ENCODE data around the gene MAGOHB. TPM values are rescaled to one million over a fixed set of nuclear protein-coding genes. Genes with fewer than 3 reads are reported as not detected.
A peak's percentile ranks its signal among the peaks of the same experiment; 100 is the strongest.

The MAGOHB gene
- total and polyA plus RNA-seq, 10 of the 15 experiments (the other 5 are each of a cell fraction or from before 2014, with no cell fraction given), result 30.6 to 217 (median 55.2) TPM

GRCh38 chr12:10554228-10554755, 59.1 kb downstream of the MAGOHB start:
- H3K4me1 ChIP-seq (ENCODE audit: control insufficient read depth, insufficient read depth, low read length), result peaks cover 6% of the 10 kb centered on the region

More at GRCh38 chr12:10554228-10554755, 59.1 kb downstream of the MAGOHB start:
- BruUV-seq (replicated peaks), result no TSS peak
- 53% methylated on average over 5 of the region's 6 CpGs for WGBS (ENCODE audit: insufficient coverage, insufficient replicate concordance, low lambda C conversion rate, missing lambda C conversion rate)
- H3K36me3 ChIP-seq (ENCODE audit: control insufficient read depth in 2 of 2, insufficient read depth in 2 of 2, low read length in 1 of 2), result no peaks in the 10 kb centered on the region
- no peak overlapping the region for H3K4me3 ChIP-seq
- H3K79me2 ChIP-seq (ENCODE audit: control insufficient read depth, insufficient read depth, low read length), result no peaks in the 10 kb centered on the region; the same call in 1 of the 2 replicates
- no peaks in the 10 kb centered on the region for H4K20me1 ChIP-seq (ENCODE audit: control insufficient read depth, insufficient read depth)
- ChIA-PET CTCF (no interaction called here), SMC1A (ENCODE audit: uncharacterized antibody, unreplicated experiment) (interaction anchor here (0.7 to 1.5 kb wide), 4 partner anchors 8 to 189 kb away, joined by 3 to 5 read pairs (median 3); no protein-coding TSS in a partner anchor), POLR2A (no interaction called here), RAD21 (ENCODE audit: unreplicated experiment) (no interaction called here)
- TF ChIP-seq ZBED1 (IDR thresholded peaks at IDR 0.05; ENCODE audit: borderline replicate concordance) (peak; percentile 41; the same call in 1 of the 2 replicates), MXI1 (IDR thresholded peaks at IDR 0.05; ENCODE audit: low read depth, low read length) (no peak), RUNX3 (IDR thresholded peaks at IDR 0.05; ENCODE audit: low read length) (peak; percentile 57; the same call in 1 of the 2 replicates), EED (IDR thresholded peaks at IDR 0.05; ENCODE audit: low read depth) (no peak), POU2F2 (IDR thresholded peaks at IDR 0.05; ENCODE audit: borderline replicate concordance, low read depth, low read length) (no peak), NFIC (IDR thresholded peaks at IDR 0.05; ENCODE audit: low read depth, low read length) (peak; percentile 33), ZNF274 (IDR thresholded peaks at IDR 0.05; ENCODE audit: insufficient read depth, insufficient read length) (no peak), POLR2AphosphoS5 (IDR thresholded peaks at IDR 0.05; ENCODE audit: low read length) (0 out of 2 replicates have a peak, but pooled peaks have one; percentile 43), CREB1 (IDR thresholded peaks at IDR 0.05; ENCODE audit: low read depth) (no peak), KAT2A (conservative IDR thresholded peaks at IDR 0.05; ENCODE audit: control insufficient read depth, low read depth, low read length) (no peak), SMAD1 (IDR thresholded peaks at IDR 0.05; ENCODE audit: low read depth, partially characterized antibody) (no peak), CBFB (IDR thresholded peaks at IDR 0.05; ENCODE audit: low read depth) (0 out of 2 replicates have a peak, but pooled peaks have one; percentile 28), REST (IDR thresholded peaks at IDR 0.05; ENCODE audit: low read depth, low read length) (no peak), ZNF24 (IDR thresholded peaks at IDR 0.05) (no peak)
- no peak for FAIRE-seq
- no peak overlapping the region; the same call in 1 of the 2 replicates for H3K9ac ChIP-seq (ENCODE audit: control insufficient read depth, insufficient read depth, low read length)
- H2AFZ ChIP-seq (ENCODE audit: control insufficient read depth, low read depth, low read length), result peak overlapping the region; percentile 33
- no peaks in the 10 kb centered on the region for H3K27me3 ChIP-seq (replicated peaks in 1 of 2; ENCODE audit: control insufficient read depth in 2 of 2, insufficient read depth in 2 of 2, low read length in 1 of 2)
- H3K9me3 ChIP-seq (replicated peaks; ENCODE audit: control insufficient read depth, insufficient read depth, low read length), result peaks cover 18% of the 10 kb centered on the region
- ATAC-seq, result no peak
- in situ Hi-C loops (cut with MboI) (no loop called here), intact Hi-C loops (cut with micrococcal nuclease; ENCODE audit: unreplicated experiment) (no loop called here)
- H3K4me2 ChIP-seq (ENCODE audit: control insufficient read depth, insufficient read depth), result no peak overlapping the region
- peak overlapping the region; percentile 55 for H3K27ac ChIP-seq (ENCODE audit: control insufficient read depth, insufficient read depth)
- DNase-seq (ENCODE audit: low read depth, low spot score), result no peak

Other genes starting within 250 kb of the MAGOHB start
Only the 7 nearest of the 13 such genes appear.
- 0.60 TPM in 1 of 2 replicates, not detected in the other for gene KLRC3, start 193.0 kb downstream of the MAGOHB start, total RNA-seq (2014; rRNA removed)
- 0.22 TPM in 1 of 2 replicates, not detected in the other for gene KLRC3, start 193.0 kb downstream of the MAGOHB start, total RNA-seq (2014; rRNA removed; fragmentation: Illumina TruSeq; extraction: Trizol)
- gene KLRC3, start 193.0 kb downstream of the MAGOHB start, total RNA-seq (2021), result not detected in 2 replicates
- not detected in 2 replicates for gene KLRC3, start 193.0 kb downstream of the MAGOHB start, polyA plus RNA-seq (2011; rRNA removed)
- gene KLRC3, start 193.0 kb downstream of the MAGOHB start, polyA plus RNA-seq (2014; fragmentation: Illumina TruSeq; extraction: Trizol), result 0.09 TPM in 1 of 2 replicates, not detected in the other
- gene KLRC3, start 193.0 kb downstream of the MAGOHB start, polyA plus RNA-seq (2014; fragmentation: Nextera tagmentation; extraction: Ambion mirVana), result under 1 TPM in 1 of 2 experiments, not detected in 1; 0.09 TPM
- not detected in 2 replicates for gene KLRC3, start 193.0 kb downstream of the MAGOHB start, polyA plus RNA-seq (2014; rRNA removed)
- not detected for gene KLRC3, start 193.0 kb downstream of the MAGOHB start, polyA plus RNA-seq (2016; fragmentation: Nextera tagmentation; extraction: Ambion mirVana)
- gene KLRC2, start 177.6 kb downstream of the MAGOHB start, total RNA-seq (2014; rRNA removed), result not detected in 2 replicates
- 0.40 TPM in 1 of 2 replicates, not detected in the other for gene KLRC2, start 177.6 kb downstream of the MAGOHB start, total RNA-seq (2014; rRNA removed; fragmentation: Illumina TruSeq; extraction: Trizol)
- gene KLRC2, start 177.6 kb downstream of the MAGOHB start, total RNA-seq (2021), result 0.43 TPM in 1 of 2 replicates, not detected in the other
- gene KLRC2, start 177.6 kb downstream of the MAGOHB start, polyA plus RNA-seq (2011; rRNA removed), result 0.19 TPM in 1 of 2 replicates, not detected in the other
- 0.15 and 0.51 TPM in 2 replicates for gene KLRC2, start 177.6 kb downstream of the MAGOHB start, polyA plus RNA-seq (2014; fragmentation: Illumina TruSeq; extraction: Trizol)
- gene KLRC2, start 177.6 kb downstream of the MAGOHB start, polyA plus RNA-seq (2014; fragmentation: Nextera tagmentation; extraction: Ambion mirVana), result under 1 TPM; 0.16 to 0.20 TPM
- not detected in 2 replicates for gene KLRC2, start 177.6 kb downstream of the MAGOHB start, polyA plus RNA-seq (2014; rRNA removed)
- gene KLRC2, start 177.6 kb downstream of the MAGOHB start, polyA plus RNA-seq (2016; fragmentation: Nextera tagmentation; extraction: Ambion mirVana), result under 1 TPM in 1 of 2 experiments, not detected in 1; 0.35 TPM
- 0.11 TPM in 2 replicates for gene KLRC1, start 160.2 kb downstream of the MAGOHB start, total RNA-seq (2014; rRNA removed)
- gene KLRC1, start 160.2 kb downstream of the MAGOHB start, total RNA-seq (2014; rRNA removed; fragmentation: Illumina TruSeq; extraction: Trizol), result 0.09 and 0.55 TPM in 2 replicates
- not detected in 2 replicates for gene KLRC1, start 160.2 kb downstream of the MAGOHB start, total RNA-seq (2021)
- gene KLRC1, start 160.2 kb downstream of the MAGOHB start, polyA plus RNA-seq (2011; rRNA removed), result 0.04 and 0.20 TPM in 2 replicates
- gene KLRC1, start 160.2 kb downstream of the MAGOHB start, polyA plus RNA-seq (2014; fragmentation: Illumina TruSeq; extraction: Trizol), result 0.17 and 0.56 TPM in 2 replicates
- under 1 TPM; 0.15 to 0.60 TPM for gene KLRC1, start 160.2 kb downstream of the MAGOHB start, polyA plus RNA-seq (2014; fragmentation: Nextera tagmentation; extraction: Ambion mirVana)
- 0.05 and 0.33 TPM in 2 replicates for gene KLRC1, start 160.2 kb downstream of the MAGOHB start, polyA plus RNA-seq (2014; rRNA removed)
- gene KLRC1, start 160.2 kb downstream of the MAGOHB start, polyA plus RNA-seq (2016; fragmentation: Nextera tagmentation; extraction: Ambion mirVana), result under 1 TPM; 0.23 to 0.25 TPM
- 1.7 and 1.8 TPM in 2 replicates for gene EIF2S3B, start 107.7 kb downstream of the MAGOHB start, total RNA-seq (2014; rRNA removed)
- 1.6 and 1.7 TPM in 2 replicates for gene EIF2S3B, start 107.7 kb downstream of the MAGOHB start, total RNA-seq (2014; rRNA removed; fragmentation: Illumina TruSeq; extraction: Trizol)
- gene EIF2S3B, start 107.7 kb downstream of the MAGOHB start, total RNA-seq (2021), result 0.80 and 1.4 TPM in 2 replicates
- gene EIF2S3B, start 107.7 kb downstream of the MAGOHB start, polyA plus RNA-seq (2011; rRNA removed), result 1.5 and 2.4 TPM in 2 replicates
- gene EIF2S3B, start 107.7 kb downstream of the MAGOHB start, polyA plus RNA-seq (2014; fragmentation: Illumina TruSeq; extraction: Trizol), result 2.2 and 3.0 TPM in 2 replicates
- under 1 TPM; 0.29 to 0.34 TPM for gene EIF2S3B, start 107.7 kb downstream of the MAGOHB start, polyA plus RNA-seq (2014; fragmentation: Nextera tagmentation; extraction: Ambion mirVana)
- gene EIF2S3B, start 107.7 kb downstream of the MAGOHB start, polyA plus RNA-seq (2014; rRNA removed), result 0.58 and 0.97 TPM in 2 replicates
- under 1 TPM in 1 of 2 experiments, not detected in 1; 0.18 TPM for gene EIF2S3B, start 107.7 kb downstream of the MAGOHB start, polyA plus RNA-seq (2016; fragmentation: Nextera tagmentation; extraction: Ambion mirVana)
- gene STYK1, start 60.4 kb upstream of the MAGOHB start, total RNA-seq (2014; rRNA removed), result 0.71 and 0.73 TPM in 2 replicates
- gene STYK1, start 60.4 kb upstream of the MAGOHB start, total RNA-seq (2014; rRNA removed; fragmentation: Illumina TruSeq; extraction: Trizol), result 0.97 and 1.1 TPM in 2 replicates
- gene STYK1, start 60.4 kb upstream of the MAGOHB start, total RNA-seq (2021), result 0.48 and 1.0 TPM in 2 replicates
- gene STYK1, start 60.4 kb upstream of the MAGOHB start, polyA plus RNA-seq (2011; rRNA removed), result not detected in 2 replicates
- gene STYK1, start 60.4 kb upstream of the MAGOHB start, polyA plus RNA-seq (2014; fragmentation: Illumina TruSeq; extraction: Trizol), result 1.2 TPM in 2 replicates
- under 1 TPM; 0.73 to 0.87 TPM for gene STYK1, start 60.4 kb upstream of the MAGOHB start, polyA plus RNA-seq (2014; fragmentation: Nextera tagmentation; extraction: Ambion mirVana)
- 0.78 and 0.84 TPM in 2 replicates for gene STYK1, start 60.4 kb upstream of the MAGOHB start, polyA plus RNA-seq (2014; rRNA removed)
- under 1 TPM; 0.62 to 0.82 TPM for gene STYK1, start 60.4 kb upstream of the MAGOHB start, polyA plus RNA-seq (2016; fragmentation: Nextera tagmentation; extraction: Ambion mirVana)
- 71.7 and 83.5 TPM in 2 replicates for gene YBX3, start 109.7 kb upstream of the MAGOHB start, total RNA-seq (2014; rRNA removed)
- gene YBX3, start 109.7 kb upstream of the MAGOHB start, total RNA-seq (2014; rRNA removed; fragmentation: Illumina TruSeq; extraction: Trizol), result 110 TPM in 2 replicates
- gene YBX3, start 109.7 kb upstream of the MAGOHB start, total RNA-seq (2021), result 221 and 234 TPM in 2 replicates
- 97.2 and 98.6 TPM in 2 replicates for gene YBX3, start 109.7 kb upstream of the MAGOHB start, polyA plus RNA-seq (2011; rRNA removed)
- gene YBX3, start 109.7 kb upstream of the MAGOHB start, polyA plus RNA-seq (2014; fragmentation: Illumina TruSeq; extraction: Trizol), result 162 and 211 TPM in 2 replicates
- 100 to 1,000 TPM in 1 of 2 experiments, 10 to 100 TPM in 1; 49.1 to 113 TPM for gene YBX3, start 109.7 kb upstream of the MAGOHB start, polyA plus RNA-seq (2014; fragmentation: Nextera tagmentation; extraction: Ambion mirVana)
- 116 and 123 TPM in 2 replicates for gene YBX3, start 109.7 kb upstream of the MAGOHB start, polyA plus RNA-seq (2014; rRNA removed)
- gene YBX3, start 109.7 kb upstream of the MAGOHB start, polyA plus RNA-seq (2016; fragmentation: Nextera tagmentation; extraction: Ambion mirVana), result 100 to 1,000 TPM in 1 of 2 experiments, 10 to 100 TPM in 1; 25.9 to 169 TPM
- not detected in 2 replicates for gene TAS2R7, start 189.0 kb upstream of the MAGOHB start, total RNA-seq (2014; rRNA removed)
- gene TAS2R7, start 189.0 kb upstream of the MAGOHB start, total RNA-seq (2014; rRNA removed; fragmentation: Illumina TruSeq; extraction: Trizol), result not detected in 2 replicates
- gene TAS2R7, start 189.0 kb upstream of the MAGOHB start, total RNA-seq (2021), result not detected in 2 replicates
- gene TAS2R7, start 189.0 kb upstream of the MAGOHB start, polyA plus RNA-seq (2011; rRNA removed), result not detected in 2 replicates
- gene TAS2R7, start 189.0 kb upstream of the MAGOHB start, polyA plus RNA-seq (2014; fragmentation: Illumina TruSeq; extraction: Trizol), result not detected in 2 replicates
- gene TAS2R7, start 189.0 kb upstream of the MAGOHB start, polyA plus RNA-seq (2014; fragmentation: Nextera tagmentation; extraction: Ambion mirVana), result not detected
- gene TAS2R7, start 189.0 kb upstream of the MAGOHB start, polyA plus RNA-seq (2014; rRNA removed), result not detected in 2 replicates
- gene TAS2R7, start 189.0 kb upstream of the MAGOHB start, polyA plus RNA-seq (2016; fragmentation: Nextera tagmentation; extraction: Ambion mirVana), result not detected

Measured in GM12878 (cell line).